Immature natural killer cell (primary cell): ENCODE data around the gene KRT3. TPM values are rescaled to one million over a fixed set of nuclear protein-coding genes. Genes with fewer than 3 reads are reported as not detected.

Experiments used
- DNase-seq, 3 donors: peaks; one replicate each; pipeline ENCODE4 v3.0.0; 2022; ENCODE audit warnings: mixed read lengths in 1 of 3
- H3K27ac Mint-ChIP-seq, 6 donors: one replicate each; pipeline ENCODE4 v1.8.0; 2020; ENCODE audit warnings: mixed read lengths in 6 of 6, mild to moderate bottlenecking in 5 of 6, inconsistent platforms in 4 of 6, moderate library complexity in 3 of 6
- H3K27me3 Mint-ChIP-seq, 3 donors: one replicate each; pipeline ENCODE4 v1.8.0; 2020 to 2021; ENCODE audit warnings: low read depth in 3 of 3, mild to moderate bottlenecking in 3 of 3, mixed read lengths in 3 of 3, moderate library complexity in 3 of 3, inconsistent platforms in 1 of 3
- H3K36me3 Mint-ChIP-seq, 3 donors: one replicate each; pipeline ENCODE4 v1.8.0; 2020; ENCODE audit warnings: mixed read lengths in 3 of 3, inconsistent platforms in 2 of 3, mild to moderate bottlenecking in 2 of 3
- H3K4me1 Mint-ChIP-seq, 2 donors: one replicate each; pipeline ENCODE4 v1.8.0; 2020; ENCODE audit warnings: inconsistent platforms in 2 of 2, mild to moderate bottlenecking in 2 of 2, mixed read lengths in 2 of 2, moderate library complexity in 1 of 2
- H3K4me3 Mint-ChIP-seq, 5 donors: one replicate each; pipeline ENCODE4 v1.8.0; 2020; ENCODE audit warnings: mild to moderate bottlenecking in 5 of 5, mixed read lengths in 5 of 5, inconsistent platforms in 3 of 5, moderate library complexity in 3 of 5
- H3K9me3 Mint-ChIP-seq, 6 donors: one replicate each; pipeline ENCODE4 v1.8.0; 2020; ENCODE audit warnings: mild to moderate bottlenecking in 6 of 6, mixed read lengths in 6 of 6, inconsistent platforms in 4 of 6, moderate library complexity in 3 of 6
- polyA plus RNA-seq, 3 donors: library from polyadenylated mRNA; unstranded; fragments of 300-500 nt; fragmentation: Illumina TruSeq; gene quantifications; one replicate each; pipeline ENCODE4 v1.2.3, GENCODE V29; 2021

The KRT3 gene
- polyA plus RNA-seq, 3 donors from 2014 or later = not detected

- H3K27me3 Mint-ChIP-seq = peaks cover 5 to 11% (median 9%) of the 10 kb centered on the region in 3 donors
- H3K9me3 Mint-ChIP-seq = peaks cover 0 to 2% (median 0%) of the 10 kb centered on the region in 6 donors
- H3K4me3 Mint-ChIP-seq = no peak overlapping the region
- H3K4me1 Mint-ChIP-seq = no peaks in the 10 kb centered on the region
- no peak for DNase-seq
- H3K27ac Mint-ChIP-seq = no peak overlapping the region
- H3K36me3 Mint-ChIP-seq = no peaks in the 10 kb centered on the region
These were observed 14.4 kb downstream of the KRT3 start for GRCh38 chr12:52781399-52782082.

- H3K9me3 Mint-ChIP-seq = peaks cover 0 to 2% (median 0%) of the 10 kb centered on the region in 6 donors
- no peak overlapping the region for H3K27ac Mint-ChIP-seq
- no peak for DNase-seq
- H3K4me3 Mint-ChIP-seq = no peak overlapping the region
- no peaks in the 10 kb centered on the region for H3K36me3 Mint-ChIP-seq
- no peaks in the 10 kb centered on the region for H3K4me1 Mint-ChIP-seq
- peaks cover under 1 to 9% (median 9%) of the 10 kb centered on the region in 3 donors for H3K27me3 Mint-ChIP-seq
These were observed 16.0 kb downstream of the KRT3 start for GRCh38 chr12:52779914-52780313.

- Mint-ChIP-seq H3K9me3 (peaks cover 0 to 2% (median 0%) of the 10 kb centered on the region in 6 donors), H3K27me3 (peaks cover 0 to 9% (median 4%) of the 10 kb centered on the region in 3 donors), H3K27ac (no peak overlapping the region), H3K4me3 (no peak overlapping the region), H3K36me3 (no peaks in the 10 kb centered on the region), H3K4me1 (no peaks in the 10 kb centered on the region)
- DNase-seq = no peak
These were observed 17.1 kb downstream of the KRT3 start for GRCh38 chr12:52778833-52779232.

- peak overlapping the region in 1 of 6 donors; percentile 61 for H3K27ac Mint-ChIP-seq
- H3K27me3 Mint-ChIP-seq = peaks cover 0 to 9% (median 4%) of the 10 kb centered on the region in 3 donors
- no peaks in the 10 kb centered on the region for H3K36me3 Mint-ChIP-seq
- no peaks in the 10 kb centered on the region for H3K4me1 Mint-ChIP-seq
- H3K9me3 Mint-ChIP-seq = peaks cover 0 to 4% (median 0%) of the 10 kb centered on the region in 6 donors
- H3K4me3 Mint-ChIP-seq = no peak overlapping the region
- DNase-seq = no peak
These were observed 18.4 kb downstream of the KRT3 start for GRCh38 chr12:52777566-52777965.

- Mint-ChIP-seq H3K27ac (peak within 1 kb of the TSS in 2 of 6 donors; percentile 23 to 61), H3K9me3 (peaks cover 0 to 4% (median 0%) of the 10 kb centered on the region in 6 donors), H3K36me3 (no peaks in the 10 kb centered on the region), H3K4me1 (no peaks in the 10 kb centered on the region), H3K27me3 (peaks cover 0 to 9% (median 4%) of the 10 kb centered on the region in 3 donors), H3K4me3 (no peak within 1 kb of the TSS)
- no peak for DNase-seq
These were observed 19.0 kb downstream of the KRT3 start, which contains the start of gene KRT76 for GRCh38 chr12:52776913-52777395. TSS of gene KRT76 (minus strand) at chr12:52777345. CDS start at chr12:52777291, 54 bp downstream.

GRCh38 chr12:52776435-52776834 lies 19.5 kb downstream of the KRT3 start:
- H3K27ac Mint-ChIP-seq = no peak overlapping the region
- no peak for DNase-seq
- H3K9me3 Mint-ChIP-seq = peaks cover 0 to 4% (median 0%) of the 10 kb centered on the region in 6 donors
- no peaks in the 10 kb centered on the region for H3K36me3 Mint-ChIP-seq
- peaks cover 3 to 9% (median 4%) of the 10 kb centered on the region in 3 donors for H3K27me3 Mint-ChIP-seq
- H3K4me1 Mint-ChIP-seq = no peaks in the 10 kb centered on the region
- H3K4me3 Mint-ChIP-seq = no peak overlapping the region

- Mint-ChIP-seq H3K27me3 (peaks cover 1 to 6% (median 3%) of the 10 kb centered on the region in 3 donors), H3K4me1 (no peaks in the 10 kb centered on the region), H3K9me3 (peaks cover 0 to 4% (median 0%) of the 10 kb centered on the region in 6 donors), H3K27ac (no peak overlapping the region), H3K36me3 (no peaks in the 10 kb centered on the region), H3K4me3 (no peak overlapping the region)
- no peak for DNase-seq
These were observed 21.2 kb downstream of the KRT3 start for GRCh38 chr12:52774629-52775250.

- H3K36me3 Mint-ChIP-seq = no peaks in the 10 kb centered on the region
- peaks cover 0 to 4% (median 0%) of the 10 kb centered on the region in 6 donors for H3K9me3 Mint-ChIP-seq
- H3K27me3 Mint-ChIP-seq = peaks cover 0 to 6% (median 3%) of the 10 kb centered on the region in 3 donors
- H3K4me1 Mint-ChIP-seq = no peaks in the 10 kb centered on the region
- DNase-seq = no peak
- no peak overlapping the region for H3K4me3 Mint-ChIP-seq
- no peak overlapping the region for H3K27ac Mint-ChIP-seq
These were observed 23.1 kb downstream of the KRT3 start for GRCh38 chr12:52772772-52773171.

- Mint-ChIP-seq H3K36me3 (no peaks in the 10 kb centered on the region), H3K4me3 (no peak overlapping the region), H3K4me1 (no peaks in the 10 kb centered on the region), H3K9me3 (peaks cover 0 to 4% (median 0%) of the 10 kb centered on the region in 6 donors), H3K27ac (no peak overlapping the region), H3K27me3 (peaks cover 2 to 6% (median 3%) of the 10 kb centered on the region in 3 donors)
- DNase-seq = no peak
These were observed 23.7 kb downstream of the KRT3 start for GRCh38 chr12:52772188-52772587.

- Mint-ChIP-seq H3K9me3 (peaks cover 0 to 2% (median 0%) of the 10 kb centered on the region in 6 donors), H3K36me3 (no peaks in the 10 kb centered on the region), H3K4me1 (no peaks in the 10 kb centered on the region), H3K27ac (no peak overlapping the region), H3K4me3 (no peak overlapping the region), H3K27me3 (peaks cover 2 to 3% (median 2%) of the 10 kb centered on the region in 3 donors)
- no peak for DNase-seq
These were observed 24.4 kb downstream of the KRT3 start for GRCh38 chr12:52771505-52771904.

GRCh38 chr12:52771088-52771487 lies 24.8 kb downstream of the KRT3 start:
- H3K27me3 Mint-ChIP-seq = peaks cover 2 to 4% (median 3%) of the 10 kb centered on the region in 3 donors
- H3K36me3 Mint-ChIP-seq = no peaks in the 10 kb centered on the region
- DNase-seq = no peak
- H3K9me3 Mint-ChIP-seq = peaks cover 0 to 2% (median 0%) of the 10 kb centered on the region in 6 donors
- no peak overlapping the region for H3K27ac Mint-ChIP-seq
- no peak overlapping the region for H3K4me3 Mint-ChIP-seq
- no peaks in the 10 kb centered on the region for H3K4me1 Mint-ChIP-seq

- Mint-ChIP-seq H3K27ac (no peak overlapping the region), H3K4me3 (no peak overlapping the region), H3K9me3 (peaks cover 0 to 2% (median 0%) of the 10 kb centered on the region in 6 donors), H3K36me3 (no peaks in the 10 kb centered on the region), H3K4me1 (no peaks in the 10 kb centered on the region), H3K27me3 (peaks cover under 1 to 5% (median 5%) of the 10 kb centered on the region in 3 donors)
- DNase-seq = no peak
These were observed 26.0 kb downstream of the KRT3 start for GRCh38 chr12:52769946-52770345.

- H3K27ac Mint-ChIP-seq = no peak overlapping the region
These were observed 26.6 kb downstream of the KRT3 start for GRCh38 chr12:52769354-52769753.

More at GRCh38 chr12:52769354-52769753, 26.6 kb downstream of the KRT3 start:
- H3K4me3 Mint-ChIP-seq = no peak overlapping the region
- H3K36me3 Mint-ChIP-seq = no peaks in the 10 kb centered on the region
- no peak for DNase-seq
- no peaks in the 10 kb centered on the region for H3K4me1 Mint-ChIP-seq
- peaks cover 2 to 7% (median 5%) of the 10 kb centered on the region in 3 donors for H3K27me3 Mint-ChIP-seq
- H3K9me3 Mint-ChIP-seq = peaks cover 0 to 2% (median 0%) of the 10 kb centered on the region in 6 donors
